Ovary (tissue), 3 donors: ENCODE results near the gene CRIM1.

Experiments
- CTCF ChIP-seq, 3 donors: fragments of 450-650 bp in 2 of 3; fragments of 200-600 bp in 1 of 3; IDR thresholded peaks; one replicate each; pipeline versions ENCODE4 v1.5.1 to v1.8.0; 2016 to 2022; ENCODE audit warnings: antibody characterized with exemption in 3 of 3, mild to moderate bottlenecking in 1 of 3
- EP300 ChIP-seq: sonication (generic); formaldehyde crosslinking; IDR thresholded peaks from one replicate; pipeline ENCODE4 v1.6.1; 2017; ENCODE audit warnings: antibody characterized with exemption
- POLR2A ChIP-seq: fragments of 450-650 bp; IDR thresholded peaks from one replicate; pipeline ENCODE4 v1.6.1; 2017; ENCODE audit warnings: antibody characterized with exemption, mild to moderate bottlenecking, moderate library complexity
- donor health status: DM: no; HTN: no; CAD: no.

DNA sequence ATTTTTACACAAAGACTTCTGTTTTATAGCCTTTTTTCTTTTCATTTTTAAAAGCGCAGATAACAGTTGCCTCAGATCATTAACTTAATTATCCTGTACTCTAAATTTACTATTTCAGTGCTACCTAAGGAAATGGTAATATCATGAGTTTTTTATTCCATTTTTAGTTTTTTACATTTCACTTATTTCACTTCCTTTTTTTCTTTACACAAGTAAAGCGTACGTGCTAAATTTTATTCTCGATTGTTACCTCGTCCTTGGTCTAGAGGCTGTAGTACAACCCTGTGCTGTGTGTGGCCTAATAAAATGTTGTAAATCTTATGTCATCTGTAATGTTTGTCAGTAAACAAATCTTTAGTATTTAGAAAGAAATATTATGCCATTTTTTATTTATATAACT lies 49.2 kb downstream of the CRIM1 start:
- no peak for TF ChIP-seq CTCF (IDR thresholded peaks at IDR 0.05)
- no peak for TF ChIP-seq POLR2A
- no peak for TF ChIP-seq EP300
